ENCODE results near the gene ZGPAT. TPM values are rescaled to one million over a fixed set of nuclear protein-coding genes. Genes with fewer than 3 reads are reported as not detected.

The ZGPAT gene
- total and polyA plus RNA-seq, 2 donors (not counting 1 experiment from before 2014, with no cell fraction given): 46.1 to 62.1 TPM

GRCh38 chr20:63672666-63673065, 35.2 kb upstream of the ZGPAT start:
- Mint-ChIP-seq H3K4me3 (no peak overlapping the region), H3K27me3 (no peaks in the 10 kb centered on the region), H3K27ac (no peak overlapping the region), H3K9me3 (ENCODE audit: insufficient read depth) (no peaks in the 10 kb centered on the region), H3K4me1 (no peaks in the 10 kb centered on the region)
- ATAC-seq (ENCODE audit: low read depth) (no peak), DNase-seq (no peak)
- Histone ChIP-seq H3K4me1 (ENCODE audit: control insufficient read depth in 2 of 2, insufficient read depth in 2 of 2, low read length in 2 of 2) (no peaks in the 10 kb centered on the region), H3K9me3 (ENCODE audit: control extremely low read depth in 1 of 3, control insufficient read depth in 2 of 3, insufficient read depth in 1 of 3, low read length in 2 of 3) (no peaks in the 10 kb centered on the region), H3K27ac (ENCODE audit: low read length in 2 of 2) (no peak overlapping the region), H4K20me1 (ENCODE audit: control insufficient read depth, insufficient read depth, low read length, poor library complexity, severe bottlenecking) (no peaks in the 10 kb centered on the region), H3K27me3 (replicated peaks in 1 of 4; ENCODE audit: control extremely low read depth in 1 of 4, control insufficient read depth in 3 of 4, insufficient read depth in 4 of 4, low read length in 3 of 4) (no peaks in the 10 kb centered on the region), H3K4me3 (ENCODE audit: control extremely low read depth in 1 of 5, extremely low read depth in 1 of 5, insufficient read depth in 1 of 5, low read depth in 2 of 5, low read length in 4 of 5) (no peak overlapping the region), H3K36me3 (replicated peaks in 1 of 2; ENCODE audit: control extremely low read depth in 1 of 2, control insufficient read depth in 1 of 2, extremely low read depth in 1 of 2, insufficient read depth in 2 of 2, low read length in 1 of 2) (peaks cover 0 to 16% of the 10 kb centered on the region in 2 experiments), H3K9ac (ENCODE audit: low read length) (no peak overlapping the region), H3K79me2 (ENCODE audit: control insufficient read depth, insufficient read depth, low read length) (no peaks in the 10 kb centered on the region), H2AFZ (ENCODE audit: insufficient read depth, low read depth, low read length, poor library complexity, severe bottlenecking) (no peak overlapping the region), H3K4me2 (replicated peaks; ENCODE audit: low read depth, low read length, poor library complexity, severe bottlenecking) (no peak overlapping the region)
- POLR2A ChIA-PET: no interaction called here
- TF ChIP-seq EZH2 (IDR thresholded peaks at IDR 0.05; ENCODE audit: borderline replicate concordance, insufficient read depth, low read depth, low read length, poor library complexity, severe bottlenecking) (no peak), CTCF (IDR thresholded peaks at IDR 0.05) (no peak)
- WGBS (ENCODE audit: insufficient coverage): 98% methylated on average over 10 of the region's 10 CpGs
- CTCF ChIA-PET: no interaction called here
- intact Hi-C loops (cut with micrococcal nuclease): no loop called here

GRCh38 chr20:63673951-63674350, 33.9 kb upstream of the ZGPAT start:
- no peak overlapping the region for H2AFZ ChIP-seq (ENCODE audit: insufficient read depth, low read depth, low read length, poor library complexity, severe bottlenecking)
- no peak for TF ChIP-seq EZH2 (IDR thresholded peaks at IDR 0.05; ENCODE audit: borderline replicate concordance, insufficient read depth, low read depth, low read length, poor library complexity, severe bottlenecking)
- no peak for TF ChIP-seq CTCF (IDR thresholded peaks at IDR 0.05)
- no peaks in the 10 kb centered on the region for H3K27me3 ChIP-seq (replicated peaks in 1 of 4; ENCODE audit: control extremely low read depth in 1 of 4, control insufficient read depth in 3 of 4, insufficient read depth in 4 of 4, low read length in 3 of 4)
- H3K4me2 ChIP-seq (replicated peaks; ENCODE audit: low read depth, low read length, poor library complexity, severe bottlenecking): no peak overlapping the region
- DNase-seq (no peak), ATAC-seq (ENCODE audit: low read depth) (no peak)
- H3K4me3 Mint-ChIP-seq: no peak overlapping the region
- WGBS (ENCODE audit: insufficient coverage): 97% methylated on average over 13 of the region's 14 CpGs
- peaks cover 0 to 12% of the 10 kb centered on the region in 2 experiments for H3K36me3 ChIP-seq (replicated peaks in 1 of 2; ENCODE audit: control extremely low read depth in 1 of 2, control insufficient read depth in 1 of 2, extremely low read depth in 1 of 2, insufficient read depth in 2 of 2, low read length in 1 of 2)
- no peaks in the 10 kb centered on the region for H3K4me1 Mint-ChIP-seq
- no peak overlapping the region for H3K27ac Mint-ChIP-seq
- no peaks in the 10 kb centered on the region for H3K4me1 ChIP-seq (ENCODE audit: control insufficient read depth in 2 of 2, insufficient read depth in 2 of 2, low read length in 2 of 2)
- no peaks in the 10 kb centered on the region for H3K9me3 Mint-ChIP-seq (ENCODE audit: insufficient read depth)
- H3K4me3 ChIP-seq (ENCODE audit: control extremely low read depth in 1 of 5, extremely low read depth in 1 of 5, insufficient read depth in 1 of 5, low read depth in 2 of 5, low read length in 4 of 5): no peak overlapping the region
- no peaks in the 10 kb centered on the region for H4K20me1 ChIP-seq (ENCODE audit: control insufficient read depth, insufficient read depth, low read length, poor library complexity, severe bottlenecking)
- intact Hi-C loops (cut with micrococcal nuclease): no loop called here
- POLR2A ChIA-PET: no interaction called here
- CTCF ChIA-PET: interaction anchor here (0.5 kb wide), 1 partner anchor 44 kb away, joined by 3 read pairs; no protein-coding TSS in a partner anchor
- H3K27me3 Mint-ChIP-seq: no peaks in the 10 kb centered on the region
- H3K9ac ChIP-seq (ENCODE audit: low read length): no peak overlapping the region
- no peaks in the 10 kb centered on the region for H3K79me2 ChIP-seq (ENCODE audit: control insufficient read depth, insufficient read depth, low read length)
- H3K9me3 ChIP-seq (ENCODE audit: control extremely low read depth in 1 of 3, control insufficient read depth in 2 of 3, insufficient read depth in 1 of 3, low read length in 2 of 3): no peaks in the 10 kb centered on the region
- no peak overlapping the region for H3K27ac ChIP-seq (ENCODE audit: low read length in 2 of 2)
